ENCODE data around the gene TMEM208. TPM values are rescaled to one million over a fixed set of nuclear protein-coding genes. Genes with fewer than 3 reads are reported as not detected.

TMEM208 gene
- total RNA-seq, 4 donors from 2014 or later = 14.7 to 35.8 (median 29.2) TPM

DNA sequence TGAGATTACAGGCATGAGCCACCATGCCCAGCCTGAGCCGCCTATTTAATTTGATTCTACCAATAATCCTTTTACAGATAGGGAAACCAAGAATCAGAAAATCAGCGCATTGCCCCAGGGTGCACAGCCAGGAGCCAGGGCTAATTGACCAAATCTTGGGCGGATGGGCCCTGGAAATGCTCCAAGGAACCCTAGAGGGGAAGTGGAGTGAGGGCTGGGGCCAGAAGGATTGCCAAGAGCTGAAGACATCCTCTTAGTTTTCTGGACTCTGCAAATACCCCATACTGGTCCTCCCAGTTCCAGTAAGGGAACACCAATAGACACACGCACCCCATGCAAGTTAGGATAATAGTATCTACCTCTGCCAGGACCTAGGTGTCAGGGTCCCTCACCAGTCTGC is 16.6 kb downstream of the TMEM208 start:
- no peaks in the 10 kb centered on the region for H3K9me3 ChIP-seq
- H3K4me1 ChIP-seq = peaks cover 83 to 84% of the 10 kb centered on the region in 2 donors
- in situ Hi-C loops (cut with MboI; ENCODE audit: low sequenced_read_pairs in 4 of 4) = no loop called here
- peaks cover 0 to 13% of the 10 kb centered on the region in 2 donors for H3K36me3 ChIP-seq
- DNase-seq (peak in 1 of 2 donors; percentile 53), ATAC-seq (no peak)
- intact Hi-C loops (cut with DNase I; ENCODE audit: low total_unique reads) = loop anchor here (5.0 kb wide), 1 partner anchor 71 kb away; the partner anchor contains the start of gene NOL3
- peak overlapping the region in 3 of 4 donors; percentile 8 to 93 (median 17) for H3K4me3 ChIP-seq
- no peaks in the 10 kb centered on the region for H3K27me3 ChIP-seq
- TF ChIP-seq POLR2A (IDR thresholded peaks at IDR 0.05) = no peak
- TF ChIP-seq CTCF (IDR thresholded peaks at IDR 0.05 in 4 of 5, conservative IDR thresholded peaks at IDR 0.05 in 1 of 5) = no peak
- H3K27ac ChIP-seq = peak overlapping the region; percentile 94 to 99 (median 98)

DNA sequence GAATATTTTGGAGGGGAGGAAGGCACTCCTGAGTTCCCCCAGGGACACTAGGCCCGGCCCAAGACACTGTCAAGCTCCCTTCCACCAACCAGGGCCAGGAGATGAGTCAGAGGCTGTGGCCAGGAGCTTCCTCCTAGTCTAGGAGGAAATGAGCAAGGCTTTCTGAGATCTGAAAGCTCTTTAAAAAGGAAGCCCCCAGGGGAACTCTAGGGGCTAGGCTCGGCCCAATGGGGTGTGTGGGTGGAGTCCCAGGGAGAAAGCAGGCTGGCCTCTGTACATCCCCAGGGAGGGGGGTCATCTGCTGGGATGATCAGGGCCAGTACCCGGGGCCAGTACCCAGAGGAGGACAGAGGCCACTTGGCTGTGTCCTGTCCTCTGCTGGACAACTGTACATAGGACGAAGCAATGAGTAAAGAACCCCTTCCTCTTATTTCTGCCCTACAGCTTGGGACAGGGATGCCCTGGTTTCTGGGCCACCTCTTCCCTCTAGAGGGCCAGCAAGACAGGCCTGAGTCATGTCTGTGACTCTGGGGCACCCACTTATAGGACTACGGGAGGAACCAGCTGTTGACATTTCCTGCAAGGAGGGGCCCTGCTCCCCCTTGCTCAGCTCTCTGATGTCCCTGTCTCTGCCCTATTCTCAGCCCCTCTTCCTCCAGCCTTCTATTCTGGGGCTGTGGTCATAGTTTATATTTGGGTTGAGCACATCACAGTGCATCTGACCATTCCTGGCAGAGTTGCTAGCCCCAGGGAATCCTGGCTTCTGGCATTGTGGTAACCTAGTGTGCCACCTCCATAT is 17.7 kb downstream of the TMEM208 start:
- TF ChIP-seq POLR2A (IDR thresholded peaks at IDR 0.05) (peak; percentile 74 to 85), CTCF (IDR thresholded peaks at IDR 0.05 in 4 of 5, conservative IDR thresholded peaks at IDR 0.05 in 1 of 5) (peak in 1 of 5 experiments; percentile 24)
- Histone ChIP-seq H3K36me3 (peaks cover 0 to 2% of the 10 kb centered on the region in 2 donors), H3K4me3 (peak overlapping the region in 3 of 4 donors; percentile 87 to 93 (median 92)), H3K9me3 (no peaks in the 10 kb centered on the region), H3K27ac (peak overlapping the region; percentile 94 to 99 (median 98)), H3K4me1 (peaks cover 79 to 80% of the 10 kb centered on the region in 2 donors), H3K27me3 (no peaks in the 10 kb centered on the region)
- intact Hi-C loops (cut with DNase I; ENCODE audit: low total_unique reads) (loop anchor here (5.0 kb wide), 4 partner anchors 72 to 828 kb away; partner anchors contain the start of genes HSF4 and NOL3), in situ Hi-C loops (cut with MboI; ENCODE audit: low sequenced_read_pairs in 4 of 4) (no loop called here)
- ATAC-seq (peak; percentile 54 to 55), DNase-seq (peak; percentile 86 to 93)

GRCh38 chr16:67245186-67245585 is 18.3 kb downstream of the TMEM208 start:
- no peak for TF ChIP-seq CTCF (IDR thresholded peaks at IDR 0.05 in 4 of 5, conservative IDR thresholded peaks at IDR 0.05 in 1 of 5)
- TF ChIP-seq POLR2A (IDR thresholded peaks at IDR 0.05) = no peak
- no peaks in the 10 kb centered on the region for H3K9me3 ChIP-seq
- peak; percentile 9 to 15 for ATAC-seq
- no peak for DNase-seq
- no peaks in the 10 kb centered on the region for H3K27me3 ChIP-seq
- no peaks in the 10 kb centered on the region for H3K36me3 ChIP-seq
- in situ Hi-C loops (cut with MboI; ENCODE audit: low sequenced_read_pairs in 4 of 4) (no loop called here), intact Hi-C loops (cut with DNase I; ENCODE audit: low total_unique reads) (loop anchor here (5.0 kb wide), 3 partner anchors 83 to 827 kb away; partner anchors contain the start of gene HSF4)
- peak overlapping the region; percentile 84 to 93 (median 90) for H3K4me3 ChIP-seq
- H3K27ac ChIP-seq = peak overlapping the region; percentile 94 to 99 (median 98)
- peaks cover 74 to 78% of the 10 kb centered on the region in 2 donors for H3K4me1 ChIP-seq

GRCh38 chr16:67245674-67246080 is 18.7 kb downstream of the TMEM208 start:
- in situ Hi-C loops (cut with MboI; ENCODE audit: low sequenced_read_pairs in 4 of 4) = no loop called here
- H3K36me3 ChIP-seq = no peaks in the 10 kb centered on the region
- intact Hi-C loops (cut with DNase I; ENCODE audit: low total_unique reads) = loop anchor here (1.0 to 5.0 kb wide), 4 partner anchors 18 to 827 kb away; partner anchors contain the start of genes HSF4 and TMEM208
- peak overlapping the region; percentile 94 to 99 (median 98) for H3K27ac ChIP-seq
- no peaks in the 10 kb centered on the region for H3K27me3 ChIP-seq
- TF ChIP-seq CTCF (IDR thresholded peaks at IDR 0.05 in 4 of 5, conservative IDR thresholded peaks at IDR 0.05 in 1 of 5) (no peak), POLR2A (IDR thresholded peaks at IDR 0.05) (no peak)
- no peaks in the 10 kb centered on the region for H3K9me3 ChIP-seq
- DNase-seq (no peak), ATAC-seq (peak; percentile 1 to 4)
- H3K4me1 ChIP-seq = peaks cover 69 to 73% of the 10 kb centered on the region in 2 donors
- peak overlapping the region; percentile 84 to 93 (median 90) for H3K4me3 ChIP-seq

All from gastrocnemius medialis (tissue), 4 donors.